ENCODE results near the gene SLC2A13.
"Not testable (repeated sequence)": the region's sequence is repeated elsewhere in the genome, so short reads cannot be mapped to it uniquely, and the experiment has no call there.

Gene SLC2A13

GRCh38 chr12:40045656-40046055 lies 60.2 kb downstream of the SLC2A13 start:
- no peaks in the 10 kb centered on the region for H3K4me1 ChIP-seq (ENCODE audit: control insufficient read depth, insufficient read depth, low read length)
- no peaks in the 10 kb centered on the region for H3K27me3 ChIP-seq (ENCODE audit: control insufficient read depth, insufficient read depth, low read length)
- no peak overlapping the region for H3K4me3 ChIP-seq (ENCODE audit: low read length)
- no CpG with 5 or more reads among the region's 2 CpGs for WGBS (ENCODE audit: insufficient coverage, insufficient read length)
- H3K9me3 ChIP-seq (ENCODE audit: control insufficient read depth, insufficient read depth, low read length): no peaks in the 10 kb centered on the region
- no peak for DNase-seq (ENCODE audit: low read depth, low spot score)
- H3K27ac ChIP-seq (ENCODE audit: low read length): no peak overlapping the region
- no peaks in the 10 kb centered on the region for H3K36me3 ChIP-seq (ENCODE audit: control insufficient read depth, insufficient read depth, low read length)

DNA sequence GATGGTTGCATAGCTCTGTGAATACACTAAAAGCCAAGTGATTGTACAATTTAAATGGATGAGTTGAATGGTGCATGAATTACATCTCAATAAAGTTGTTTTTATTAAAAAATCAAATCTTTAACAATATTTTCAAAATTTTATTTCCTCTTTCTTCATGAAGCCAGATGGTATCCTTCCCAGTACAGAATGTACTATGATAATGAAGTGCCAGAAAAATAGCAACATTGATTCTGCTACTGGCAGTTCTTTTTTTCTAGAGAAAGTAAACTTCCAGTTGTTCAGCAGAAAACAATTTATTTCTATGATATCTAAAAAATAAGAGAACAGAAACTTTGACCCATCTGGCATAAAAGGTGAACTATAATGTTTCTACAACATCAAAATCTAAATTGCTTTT lies 61.5 kb downstream of the SLC2A13 start:
- no peak overlapping the region for H3K27ac ChIP-seq (ENCODE audit: low read length)
- H3K4me1 ChIP-seq (ENCODE audit: control insufficient read depth, insufficient read depth, low read length): no peaks in the 10 kb centered on the region
- no peaks in the 10 kb centered on the region for H3K36me3 ChIP-seq (ENCODE audit: control insufficient read depth, insufficient read depth, low read length)
- H3K27me3 ChIP-seq (ENCODE audit: control insufficient read depth, insufficient read depth, low read length): no peaks in the 10 kb centered on the region
- no peaks in the 10 kb centered on the region for H3K9me3 ChIP-seq (ENCODE audit: control insufficient read depth, insufficient read depth, low read length)
- H3K4me3 ChIP-seq (ENCODE audit: low read length): no peak overlapping the region
- DNase-seq (ENCODE audit: low read depth, low spot score): no peak

DNA sequence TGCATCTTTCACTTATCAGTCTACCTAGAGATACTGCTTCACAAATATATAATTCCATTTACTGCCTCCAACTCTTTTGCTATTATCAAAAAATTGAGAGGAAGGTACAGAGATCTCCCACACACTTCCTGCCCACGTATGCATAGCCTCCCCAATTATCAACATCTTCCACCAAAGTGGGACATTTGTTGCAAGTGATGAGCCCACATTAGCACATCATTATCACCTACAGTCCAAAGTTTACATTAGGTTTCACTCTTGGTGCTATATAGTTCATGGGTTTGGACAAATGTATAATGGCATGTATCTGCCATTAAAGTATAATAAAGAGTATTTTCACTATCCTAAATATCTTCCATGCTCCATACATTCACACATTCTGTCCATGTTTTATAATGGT lies 66.3 kb downstream of the SLC2A13 start:
- WGBS (ENCODE audit: insufficient coverage, insufficient read length): no CpG with 5 or more reads among the region's 1 CpG
- no peak for DNase-seq (ENCODE audit: low read depth, low spot score)
- Histone ChIP-seq H3K9me3 (ENCODE audit: control insufficient read depth, insufficient read depth, low read length) (no peaks in the 10 kb centered on the region), H3K4me1 (ENCODE audit: control insufficient read depth, insufficient read depth, low read length) (no peaks in the 10 kb centered on the region; the same call in 1 of the 2 replicates), H3K27ac (ENCODE audit: low read length) (no peak overlapping the region), H3K27me3 (ENCODE audit: control insufficient read depth, insufficient read depth, low read length) (no peaks in the 10 kb centered on the region), H3K36me3 (ENCODE audit: control insufficient read depth, insufficient read depth, low read length) (no peaks in the 10 kb centered on the region), H3K4me3 (ENCODE audit: low read length) (no peak overlapping the region)

DNA sequence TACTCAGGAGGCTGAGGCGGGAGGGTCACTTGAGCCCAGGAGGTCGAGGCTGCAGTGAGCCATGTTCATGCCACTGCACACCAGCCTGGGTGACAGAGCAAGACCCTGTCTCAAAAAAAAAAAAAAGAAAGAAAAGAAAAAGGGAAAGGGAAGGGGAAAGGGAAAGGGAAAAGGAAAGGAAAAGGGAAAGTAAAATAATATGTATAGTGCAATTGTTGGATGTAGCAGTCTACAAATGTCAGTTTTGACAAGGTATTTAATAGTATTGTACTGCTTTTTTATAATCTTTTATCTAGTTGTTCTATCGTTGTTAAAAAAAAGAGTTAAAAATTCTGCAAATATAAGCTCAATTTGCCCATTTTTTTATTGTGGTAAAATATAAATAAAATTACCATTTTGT lies 67.3 kb downstream of the SLC2A13 start:
- no peaks in the 10 kb centered on the region for H3K36me3 ChIP-seq (ENCODE audit: control insufficient read depth, insufficient read depth, low read length)
- no peak for DNase-seq (ENCODE audit: low read depth, low spot score)
- no CpG with 5 or more reads among the region's 3 CpGs for WGBS (ENCODE audit: insufficient coverage, insufficient read length)
- no peak overlapping the region for H3K4me3 ChIP-seq (ENCODE audit: low read length)
- H3K4me1 ChIP-seq (ENCODE audit: control insufficient read depth, insufficient read depth, low read length): peaks cover 1% of the 10 kb centered on the region; the same call in 1 of the 2 replicates
- no peaks in the 10 kb centered on the region for H3K27me3 ChIP-seq (ENCODE audit: control insufficient read depth, insufficient read depth, low read length)
- no peaks in the 10 kb centered on the region for H3K9me3 ChIP-seq (ENCODE audit: control insufficient read depth, insufficient read depth, low read length)
- no peak overlapping the region for H3K27ac ChIP-seq (ENCODE audit: low read length)

GRCh38 chr12:40034712-40035111 lies 71.2 kb downstream of the SLC2A13 start:
- no CpG with 5 or more reads among the region's 2 CpGs for WGBS (ENCODE audit: insufficient coverage, insufficient read length)
- Histone ChIP-seq H3K27me3 (ENCODE audit: control insufficient read depth, insufficient read depth, low read length) (no peaks in the 10 kb centered on the region), H3K4me1 (ENCODE audit: control insufficient read depth, insufficient read depth, low read length) (peaks cover 6% of the 10 kb centered on the region; the same call in 1 of the 2 replicates), H3K4me3 (ENCODE audit: low read length) (no peak overlapping the region), H3K9me3 (ENCODE audit: control insufficient read depth, insufficient read depth, low read length) (no peaks in the 10 kb centered on the region), H3K36me3 (ENCODE audit: control insufficient read depth, insufficient read depth, low read length) (no peaks in the 10 kb centered on the region), H3K27ac (ENCODE audit: low read length) (no peak overlapping the region)
- no peak for DNase-seq (ENCODE audit: low read depth, low spot score)

- H3K4me1 ChIP-seq (ENCODE audit: control insufficient read depth, insufficient read depth, low read length): peaks cover 6% of the 10 kb centered on the region; the same call in 1 of the 2 replicates
- H3K4me3 ChIP-seq (ENCODE audit: low read length): no peak overlapping the region
- no peak for DNase-seq (ENCODE audit: low read depth, low spot score)
- no peaks in the 10 kb centered on the region for H3K36me3 ChIP-seq (ENCODE audit: control insufficient read depth, insufficient read depth, low read length)
- no peaks in the 10 kb centered on the region for H3K27me3 ChIP-seq (ENCODE audit: control insufficient read depth, insufficient read depth, low read length)
- H3K27ac ChIP-seq (ENCODE audit: low read length): no peak overlapping the region
- no peaks in the 10 kb centered on the region for H3K9me3 ChIP-seq (ENCODE audit: control insufficient read depth, insufficient read depth, low read length)
These were observed 71.7 kb downstream of the SLC2A13 start for GRCh38 chr12:40034156-40034555.

DNA sequence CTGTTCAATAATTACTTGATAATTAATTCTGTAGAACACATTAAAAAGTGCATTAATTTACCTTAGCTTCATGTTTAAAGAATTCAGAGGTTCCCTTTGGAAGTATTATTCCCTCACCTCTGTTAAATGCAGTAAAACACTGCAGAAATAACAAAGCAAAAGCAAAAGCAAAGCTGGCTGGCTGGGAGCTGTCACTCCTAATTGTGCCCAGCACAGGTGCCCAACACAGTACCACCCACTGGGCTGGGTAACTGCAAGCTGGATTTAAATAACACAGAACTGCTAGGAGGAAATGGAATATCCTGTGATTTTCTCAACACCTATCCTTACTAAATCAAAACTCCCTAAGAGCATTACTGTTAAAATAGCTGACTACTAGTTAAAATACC lies 72.6 kb downstream of the SLC2A13 start:
- H3K27ac ChIP-seq (ENCODE audit: low read length): no peak overlapping the region
- peaks cover 6% of the 10 kb centered on the region; the same call in 1 of the 2 replicates for H3K4me1 ChIP-seq (ENCODE audit: control insufficient read depth, insufficient read depth, low read length)
- H3K36me3 ChIP-seq (ENCODE audit: control insufficient read depth, insufficient read depth, low read length): no peaks in the 10 kb centered on the region
- DNase-seq (ENCODE audit: low read depth, low spot score): no peak
- no peaks in the 10 kb centered on the region for H3K27me3 ChIP-seq (ENCODE audit: control insufficient read depth, insufficient read depth, low read length)
- no peaks in the 10 kb centered on the region for H3K9me3 ChIP-seq (ENCODE audit: control insufficient read depth, insufficient read depth, low read length)
- no peak overlapping the region for H3K4me3 ChIP-seq (ENCODE audit: low read length)

GRCh38 chr12:40032433-40033241 lies 73.2 kb downstream of the SLC2A13 start:
- Histone ChIP-seq H3K27ac (ENCODE audit: low read length) (no peak overlapping the region), H3K9me3 (ENCODE audit: control insufficient read depth, insufficient read depth, low read length) (no peaks in the 10 kb centered on the region), H3K4me3 (ENCODE audit: low read length) (no peak overlapping the region), H3K27me3 (ENCODE audit: control insufficient read depth, insufficient read depth, low read length) (no peaks in the 10 kb centered on the region), H3K36me3 (ENCODE audit: control insufficient read depth, insufficient read depth, low read length) (no peaks in the 10 kb centered on the region), H3K4me1 (ENCODE audit: control insufficient read depth, insufficient read depth, low read length) (peaks cover 6% of the 10 kb centered on the region; the same call in 1 of the 2 replicates)
- no peak for DNase-seq (ENCODE audit: low read depth, low spot score)
- no CpG with 5 or more reads among the region's 5 CpGs for WGBS (ENCODE audit: insufficient coverage, insufficient read length)

DNA sequence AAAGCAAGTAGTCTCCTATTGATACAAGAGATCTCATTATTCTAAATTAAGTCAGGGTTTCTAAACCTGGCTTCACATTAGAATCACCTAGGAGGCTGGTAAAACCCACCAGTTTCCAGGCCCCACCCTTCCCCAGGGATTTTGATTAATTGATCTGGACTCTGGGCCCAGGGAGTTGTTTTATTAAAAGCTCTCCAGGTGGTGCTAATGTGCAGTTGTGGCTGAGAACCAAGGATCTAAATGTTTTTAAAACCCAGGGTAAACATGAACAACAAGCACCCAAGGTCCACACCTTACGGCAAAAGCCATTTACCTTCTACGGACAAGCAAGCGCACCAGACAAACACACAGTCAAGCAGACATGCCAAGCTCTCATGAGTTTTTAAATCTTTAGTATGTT lies 73.9 kb downstream of the SLC2A13 start:
- Histone ChIP-seq H3K27me3 (ENCODE audit: control insufficient read depth, insufficient read depth, low read length) (no peaks in the 10 kb centered on the region), H3K36me3 (ENCODE audit: control insufficient read depth, insufficient read depth, low read length) (no peaks in the 10 kb centered on the region), H3K4me3 (ENCODE audit: low read length) (no peak overlapping the region), H3K27ac (ENCODE audit: low read length) (no peak overlapping the region), H3K4me1 (ENCODE audit: control insufficient read depth, insufficient read depth, low read length) (peaks cover 6% of the 10 kb centered on the region; the same call in 1 of the 2 replicates), H3K9me3 (ENCODE audit: control insufficient read depth, insufficient read depth, low read length) (no peaks in the 10 kb centered on the region)
- no peak for DNase-seq (ENCODE audit: low read depth, low spot score)
- WGBS (ENCODE audit: insufficient coverage, insufficient read length): no CpG with 5 or more reads among the region's 3 CpGs

DNA sequence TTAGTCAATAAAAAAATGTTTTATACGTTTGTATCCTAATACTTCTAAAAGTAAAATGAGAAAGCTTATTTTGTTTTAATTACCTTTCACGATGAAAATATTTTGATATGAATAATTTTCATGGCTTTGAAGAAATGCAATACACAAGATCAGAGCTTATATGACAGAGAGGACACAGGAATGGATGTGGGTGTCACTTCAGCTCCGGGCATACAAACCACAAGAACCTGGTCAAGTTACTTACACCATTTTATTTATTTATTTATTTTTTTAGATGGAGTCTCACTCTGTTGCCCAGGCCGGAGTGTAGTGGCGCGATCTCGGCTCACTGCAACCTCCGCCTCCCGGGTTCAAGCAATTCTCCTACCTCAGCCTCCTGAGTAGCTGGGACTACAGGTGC lies 74.9 kb downstream of the SLC2A13 start:
- H3K9me3 ChIP-seq (ENCODE audit: control insufficient read depth, insufficient read depth, low read length); H3K4me3 ChIP-seq (ENCODE audit: low read length); H3K4me1 ChIP-seq (ENCODE audit: control insufficient read depth, insufficient read depth, low read length); H3K27me3 ChIP-seq (ENCODE audit: control insufficient read depth, insufficient read depth, low read length); H3K36me3 ChIP-seq (ENCODE audit: control insufficient read depth, insufficient read depth, low read length); DNase-seq (ENCODE audit: low read depth, low spot score); H3K27ac ChIP-seq (ENCODE audit: low read length): not testable (repeated sequence)
- no CpG with 5 or more reads among the region's 9 CpGs for WGBS (ENCODE audit: insufficient coverage, insufficient read length)

DNA sequence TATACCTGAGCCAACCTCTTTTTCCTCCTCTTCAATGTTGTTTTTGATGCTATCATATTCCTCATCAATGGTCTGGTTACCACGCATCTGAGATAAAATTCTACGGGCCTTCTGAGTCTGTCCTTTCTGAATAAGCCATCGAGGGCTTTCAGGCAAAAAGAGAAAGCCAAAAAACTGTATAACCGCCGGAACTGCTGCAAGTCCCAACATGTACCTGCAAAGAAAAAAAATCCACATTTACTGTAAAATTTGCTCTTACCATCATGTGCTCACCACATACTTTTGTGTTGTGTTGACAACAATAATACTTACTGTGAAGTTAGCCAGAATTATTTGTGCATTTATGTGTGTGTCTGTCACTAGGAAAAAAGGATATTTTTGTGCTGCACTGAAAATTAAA lies 77.6 kb downstream of the SLC2A13 start:
- Histone ChIP-seq H3K4me1 (ENCODE audit: control insufficient read depth, insufficient read depth, low read length) (peaks cover 5% of the 10 kb centered on the region; the same call in 1 of the 2 replicates), H3K27ac (ENCODE audit: low read length) (no peak overlapping the region), H3K4me3 (ENCODE audit: low read length) (no peak overlapping the region), H3K27me3 (ENCODE audit: control insufficient read depth, insufficient read depth, low read length) (no peaks in the 10 kb centered on the region), H3K36me3 (ENCODE audit: control insufficient read depth, insufficient read depth, low read length) (no peaks in the 10 kb centered on the region), H3K9me3 (ENCODE audit: control insufficient read depth, insufficient read depth, low read length) (no peaks in the 10 kb centered on the region)
- DNase-seq (ENCODE audit: low read depth, low spot score): no peak
- no CpG with 5 or more reads among the region's 5 CpGs for WGBS (ENCODE audit: insufficient coverage, insufficient read length)

Data from iPS DF 6.9 (cell line).